ENCODE measurements around the gene NDUFB7.
"Not testable (repeated sequence)": the region's sequence is repeated elsewhere in the genome, so short reads cannot be mapped to it uniquely, and the experiment has no call there.

Gene NDUFB7

DNA sequence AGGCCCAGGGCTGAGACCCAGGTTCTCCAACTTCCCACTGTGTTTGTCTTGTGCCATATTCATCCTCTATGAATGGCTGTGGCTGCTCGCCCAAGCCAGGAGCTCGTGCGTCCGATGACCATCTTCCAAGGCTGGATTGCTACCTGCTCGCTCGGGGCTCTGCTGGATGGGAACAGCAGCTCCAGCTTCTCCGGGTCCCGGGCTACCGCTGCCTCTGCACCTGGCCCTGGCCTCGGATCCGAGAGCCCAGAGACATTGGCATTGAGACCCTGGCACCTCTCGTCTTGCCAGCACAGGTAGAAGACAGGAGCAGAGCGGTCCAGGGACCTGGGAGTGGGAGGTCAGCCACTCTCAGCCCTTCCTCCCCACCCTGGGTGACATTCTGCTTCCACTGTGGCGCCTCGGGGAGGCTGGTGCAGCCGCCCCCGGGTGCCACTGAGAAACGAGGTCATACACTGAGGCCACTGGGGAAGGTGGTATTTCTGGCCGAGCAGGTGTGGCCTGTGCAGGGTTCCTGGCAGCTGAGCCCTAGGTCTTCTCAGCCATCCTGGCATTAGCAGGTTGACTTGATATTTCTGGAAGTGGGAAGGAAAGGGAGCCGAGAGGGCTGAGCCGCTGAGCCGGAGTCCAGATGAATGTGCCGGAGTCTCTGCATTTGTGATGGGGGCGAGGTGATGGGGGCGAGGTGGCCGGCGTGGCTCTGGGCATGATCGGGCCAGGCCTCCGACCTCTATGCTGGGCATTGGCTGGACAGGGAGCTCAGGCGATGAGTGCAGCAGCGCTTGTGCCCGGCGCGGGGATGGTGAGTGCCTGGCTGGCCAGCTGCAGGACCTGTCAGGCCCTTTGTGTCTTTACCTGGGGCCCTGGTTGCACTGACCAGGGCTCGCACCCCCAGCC lies 18.6 kb downstream of the NDUFB7 start:
- TF ChIP-seq, protein P1, sequence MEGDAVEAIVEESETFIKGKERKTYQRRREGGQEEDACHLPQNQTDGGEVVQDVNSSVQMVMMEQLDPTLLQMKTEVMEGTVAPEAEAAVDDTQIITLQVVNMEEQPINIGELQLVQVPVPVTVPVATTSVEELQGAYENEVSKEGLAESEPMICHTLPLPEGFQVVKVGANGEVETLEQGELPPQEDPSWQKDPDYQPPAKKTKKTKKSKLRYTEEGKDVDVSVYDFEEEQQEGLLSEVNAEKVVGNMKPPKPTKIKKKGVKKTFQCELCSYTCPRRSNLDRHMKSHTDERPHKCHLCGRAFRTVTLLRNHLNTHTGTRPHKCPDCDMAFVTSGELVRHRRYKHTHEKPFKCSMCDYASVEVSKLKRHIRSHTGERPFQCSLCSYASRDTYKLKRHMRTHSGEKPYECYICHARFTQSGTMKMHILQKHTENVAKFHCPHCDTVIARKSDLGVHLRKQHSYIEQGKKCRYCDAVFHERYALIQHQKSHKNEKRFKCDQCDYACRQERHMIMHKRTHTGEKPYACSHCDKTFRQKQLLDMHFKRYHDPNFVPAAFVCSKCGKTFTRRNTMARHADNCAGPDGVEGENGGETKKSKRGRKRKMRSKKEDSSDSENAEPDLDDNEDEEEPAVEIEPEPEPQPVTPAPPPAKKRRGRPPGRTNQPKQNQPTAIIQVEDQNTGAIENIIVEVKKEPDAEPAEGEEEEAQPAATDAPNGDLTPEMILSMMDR (conservative IDR thresholded peaks at IDR 0.05; ENCODE audit: control insufficient read depth, insufficient read depth, low read depth, low read length) = no peak
- H3K4me3 ChIP-seq (ENCODE audit: control insufficient read depth, low read depth, low read length) = no peak overlapping the region
- no peak for DNase-seq (ENCODE audit: low read depth)

DNA sequence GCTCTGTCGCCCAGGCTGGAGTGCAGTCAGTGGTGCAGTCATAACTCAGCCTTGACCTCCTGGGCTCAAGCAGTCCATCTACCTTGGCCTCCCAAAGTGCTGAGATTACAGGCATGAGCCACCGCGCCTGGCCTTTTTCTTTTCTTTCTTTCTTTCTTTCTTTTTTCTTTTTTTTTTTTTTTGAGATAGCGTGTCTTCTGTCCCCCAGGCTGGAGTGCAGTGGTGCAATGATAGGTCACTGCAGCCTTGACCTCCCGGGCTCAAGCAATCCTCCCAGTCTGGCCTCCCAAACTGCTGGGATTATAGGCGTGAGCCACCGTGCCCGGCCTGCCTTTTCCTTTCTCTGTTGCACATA lies 19.9 kb downstream of the NDUFB7 start:
- not testable (repeated sequence) for H3K4me3 ChIP-seq (ENCODE audit: control insufficient read depth, low read depth, low read length); DNase-seq (ENCODE audit: low read depth)

DNA sequence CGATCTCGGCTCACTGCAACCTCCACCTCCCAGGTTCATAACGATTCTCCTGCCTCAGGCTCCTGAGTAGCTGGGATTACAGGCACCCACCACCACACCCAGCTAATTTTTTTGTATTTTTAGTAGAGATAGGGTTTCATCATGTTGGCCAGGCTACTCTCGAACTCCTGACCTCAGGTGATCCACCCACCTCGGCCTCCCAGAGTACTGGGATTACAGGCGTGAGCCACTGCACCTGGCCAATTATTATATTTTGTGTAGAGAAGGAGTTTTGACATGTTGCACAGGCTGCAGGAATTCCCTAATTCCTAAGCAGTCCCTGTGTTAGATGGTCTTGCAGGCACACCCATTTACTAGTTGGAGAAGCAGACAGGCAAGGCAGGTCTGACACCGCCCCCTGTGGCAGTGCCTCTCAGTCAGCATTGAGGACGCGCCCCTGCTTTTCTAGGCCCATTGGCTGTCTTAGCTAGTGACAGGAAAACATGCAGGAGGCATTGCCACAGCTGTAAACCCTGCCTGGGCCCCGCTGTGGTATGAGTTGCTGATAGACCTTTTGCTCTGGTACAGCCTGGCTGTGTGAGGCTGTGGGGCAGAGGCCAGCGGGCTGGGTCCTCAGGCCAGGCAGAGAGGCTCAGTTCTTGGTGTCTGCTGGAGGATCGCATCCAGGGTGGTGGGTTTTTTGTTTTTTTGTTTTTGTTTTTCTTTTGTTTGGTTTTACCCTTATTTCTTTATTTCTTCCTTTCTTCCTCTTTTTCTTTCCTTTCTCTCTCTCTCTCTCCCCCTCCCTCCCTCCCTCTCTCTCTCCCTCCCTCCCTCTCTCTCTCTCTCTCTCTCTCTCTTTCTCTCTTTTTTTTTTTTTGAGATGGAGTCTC lies 20.5 kb downstream of the NDUFB7 start:
- not testable (repeated sequence) for H3K4me3 ChIP-seq (ENCODE audit: control insufficient read depth, low read depth, low read length)
- DNase-seq (ENCODE audit: low read depth) = peak; percentile 15

DNA sequence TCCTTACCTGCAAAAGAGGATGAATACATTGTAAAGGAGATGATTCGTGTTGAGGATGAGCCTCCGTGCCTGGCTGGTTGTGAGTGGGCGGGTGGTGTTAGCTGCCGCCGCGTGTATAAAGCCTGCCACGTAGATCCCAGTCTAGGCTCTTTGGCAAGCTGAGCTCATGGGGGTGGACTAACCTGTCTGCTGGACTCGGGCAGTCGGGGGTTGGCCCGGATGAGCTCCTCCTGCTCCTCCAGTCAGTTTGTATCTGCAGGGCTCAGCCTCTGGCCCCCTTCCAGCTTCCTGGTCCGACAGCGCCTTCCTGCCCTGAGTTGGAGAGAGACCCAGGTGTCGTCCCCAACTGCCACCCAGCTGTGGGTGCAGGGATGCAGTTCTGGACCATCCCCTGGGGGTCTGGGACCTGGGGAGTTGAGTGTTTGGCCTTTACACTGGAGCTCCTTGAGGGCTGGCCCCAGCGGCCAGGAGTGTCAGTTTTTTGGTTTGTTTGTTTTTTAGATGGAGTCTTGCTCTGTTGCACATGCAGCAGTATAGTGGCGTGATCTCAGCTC lies 21.6 kb downstream of the NDUFB7 start:
- no peak overlapping the region for H3K4me3 ChIP-seq (ENCODE audit: control insufficient read depth, low read depth, low read length)
- TF ChIP-seq, protein P1 (conservative IDR thresholded peaks at IDR 0.05; ENCODE audit: control insufficient read depth, insufficient read depth, low read depth, low read length) = no peak
- peak; percentile 35 for DNase-seq (ENCODE audit: low read depth)

DNA sequence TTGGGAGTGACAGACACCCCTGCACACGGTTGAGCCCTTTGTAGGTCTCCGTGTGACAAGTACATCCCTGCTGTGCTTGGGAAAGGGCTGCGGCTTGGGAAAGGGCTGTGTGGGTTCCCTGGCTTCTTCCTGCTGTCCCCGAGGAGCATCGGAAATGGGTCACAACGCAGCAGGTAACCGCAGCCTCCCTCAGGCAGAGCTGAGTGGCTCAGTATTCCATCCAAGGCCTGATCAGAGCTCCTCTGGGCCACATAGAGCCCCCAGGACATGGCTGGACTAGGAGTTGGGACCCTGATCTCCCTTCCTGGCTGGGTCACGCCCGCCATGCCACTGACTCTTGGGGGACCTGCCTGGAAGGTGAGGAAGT lies 26.2 kb downstream of the NDUFB7 start:
- TF ChIP-seq, protein P1 (conservative IDR thresholded peaks at IDR 0.05; ENCODE audit: control insufficient read depth, insufficient read depth, low read depth, low read length) = no peak
- H3K4me3 ChIP-seq (ENCODE audit: control insufficient read depth, low read depth, low read length) = no peak overlapping the region

DNA sequence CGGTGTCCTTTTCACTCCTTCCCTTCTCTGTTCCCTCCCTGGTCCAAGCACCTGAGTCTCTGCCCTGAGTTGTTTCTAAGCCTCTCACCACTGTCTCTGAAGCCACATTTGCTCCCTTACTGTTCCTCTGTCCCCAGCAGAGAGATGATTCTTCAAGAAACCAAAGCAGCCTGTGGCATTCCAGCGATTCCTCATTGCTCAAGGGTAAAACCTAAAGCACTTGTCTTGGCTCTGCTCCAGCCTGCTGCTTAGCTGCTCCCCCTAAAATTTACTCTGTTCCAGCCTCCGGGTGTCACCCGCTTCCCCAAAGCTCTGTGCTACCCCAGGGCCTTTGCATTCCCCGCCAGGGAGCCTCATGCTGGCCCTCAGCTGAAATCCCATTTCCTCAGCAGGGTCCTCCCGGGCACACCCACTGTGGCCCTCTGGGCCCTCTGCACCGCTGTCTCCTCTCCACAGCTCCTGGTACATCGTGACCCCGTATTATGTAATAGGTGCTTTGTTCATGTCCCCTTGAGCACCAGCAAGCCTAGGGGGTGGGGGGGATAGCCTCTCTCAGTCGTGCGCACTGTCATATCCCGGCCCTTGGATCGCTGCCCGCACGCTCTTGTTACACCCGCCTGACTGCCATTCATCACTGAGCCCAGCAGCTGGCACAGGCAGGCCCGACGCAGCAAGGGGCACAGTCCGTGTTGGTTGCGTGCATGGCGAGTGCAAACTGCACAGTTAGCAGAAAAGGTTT lies 26.7 kb downstream of the NDUFB7 start:
- TF ChIP-seq, protein P1 (conservative IDR thresholded peaks at IDR 0.05; ENCODE audit: control insufficient read depth, insufficient read depth, low read depth, low read length) = no peak
- H3K4me3 ChIP-seq (ENCODE audit: control insufficient read depth, low read depth, low read length) = no peak overlapping the region
- DNase-seq (ENCODE audit: low read depth) = no peak

More for the DNA sequence above, 26.2 kb downstream of the NDUFB7 start:
- DNase-seq (ENCODE audit: low read depth) = no peak

DNA sequence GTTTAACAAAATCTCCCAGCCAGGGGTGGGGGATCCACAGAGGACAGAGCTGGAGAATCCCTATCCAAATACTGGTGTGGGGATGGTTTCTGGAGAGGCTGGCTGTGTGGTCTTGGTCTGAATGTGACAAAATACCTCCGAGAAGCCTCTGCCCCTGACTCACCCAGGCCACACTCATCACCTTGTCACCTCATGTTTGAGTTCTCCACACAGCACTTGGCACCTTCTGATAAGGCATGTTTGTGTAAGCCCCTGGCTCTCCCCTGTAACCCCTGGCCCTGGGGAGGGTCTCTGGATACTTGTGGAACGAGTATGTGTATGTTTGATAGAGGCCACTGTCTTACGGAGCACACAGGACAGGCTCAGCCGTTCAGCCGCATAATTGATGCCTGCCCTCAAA lies 27.8 kb downstream of the NDUFB7 start:
- DNase-seq (ENCODE audit: low read depth) = no peak
- H3K4me3 ChIP-seq (ENCODE audit: control insufficient read depth, low read depth, low read length) = no peak overlapping the region
- TF ChIP-seq, protein P1 (conservative IDR thresholded peaks at IDR 0.05; ENCODE audit: control insufficient read depth, insufficient read depth, low read depth, low read length) = no peak

Data from fibroblast of mammary gland (primary cell).